SK-N-SH (cell line): ENCODE data around the gene DDX21.

ENCODE experiments used
- EZH2phosphoT487 ChIP-seq: fragments of 200-600 bp; sonication (generic); IDR thresholded peaks from 2 replicates; pipeline ENCODE4 v1.6.1; 2017; ENCODE audit warnings: low read depth, mixed run types, mild to moderate bottlenecking, antibody characterized with exemption, moderate library complexity, borderline replicate concordance
- NFIC ChIP-seq: IDR thresholded peaks from 2 replicates; pipeline ENCODE4 v1.4.0; 2012; ENCODE audit warnings: borderline replicate concordance
- POLR2AphosphoS5 ChIP-seq: IDR thresholded peaks from 2 replicates; pipeline ENCODE4 v1.6.1; 2012; ENCODE audit warnings: low read depth, low read length
- SMC3 ChIP-seq: IDR thresholded peaks from 2 replicates; pipeline ENCODE4 v1.6.1; 2012; ENCODE audit warnings: low read depth, low read length, improper control_type of control experiment
- TCF12 ChIP-seq: IDR thresholded peaks from 2 replicates; pipeline ENCODE4 v1.4.0; 2012
- USF1 ChIP-seq: IDR thresholded peaks from 2 replicates; pipeline ENCODE4 v1.4.0; 2012; ENCODE audit warnings: low read depth, borderline replicate concordance
- TF ChIP-seq, protein P1 (sequence below): fragments of 200-600 bp; sonication (generic); IDR thresholded peaks from 2 replicates; pipeline ENCODE4 v1.6.1; 2017; ENCODE audit warnings: antibody characterized with exemption, mild to moderate bottlenecking, moderate library complexity
- TF ChIP-seq, protein P2 (sequence below): IDR thresholded peaks from 2 replicates; pipeline ENCODE4 v1.6.1; 2012; ENCODE audit warnings: mild to moderate bottlenecking, low read depth, low read length, moderate library complexity

DNA sequence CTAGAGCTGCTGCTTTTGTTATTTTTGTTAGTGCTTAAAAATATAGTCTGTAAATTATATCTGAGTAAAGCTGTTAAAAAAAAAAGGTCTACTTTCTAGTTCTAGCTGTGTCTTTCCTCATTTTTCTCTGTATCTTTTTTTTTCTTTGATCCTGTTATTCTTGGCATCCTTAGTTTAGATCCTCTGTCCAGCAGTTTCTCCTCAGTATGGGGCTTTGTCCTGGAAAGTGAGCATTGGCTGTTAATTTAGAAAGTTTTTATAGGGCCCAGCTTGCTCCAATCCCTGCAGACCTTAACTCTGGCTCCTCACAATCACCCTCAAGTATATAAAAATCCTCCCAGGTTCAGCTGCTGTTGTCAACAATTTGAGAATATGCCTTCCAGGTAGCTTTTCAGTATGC, 31.4 kb upstream of the DDX21 start:
- TF ChIP-seq, protein P1, sequence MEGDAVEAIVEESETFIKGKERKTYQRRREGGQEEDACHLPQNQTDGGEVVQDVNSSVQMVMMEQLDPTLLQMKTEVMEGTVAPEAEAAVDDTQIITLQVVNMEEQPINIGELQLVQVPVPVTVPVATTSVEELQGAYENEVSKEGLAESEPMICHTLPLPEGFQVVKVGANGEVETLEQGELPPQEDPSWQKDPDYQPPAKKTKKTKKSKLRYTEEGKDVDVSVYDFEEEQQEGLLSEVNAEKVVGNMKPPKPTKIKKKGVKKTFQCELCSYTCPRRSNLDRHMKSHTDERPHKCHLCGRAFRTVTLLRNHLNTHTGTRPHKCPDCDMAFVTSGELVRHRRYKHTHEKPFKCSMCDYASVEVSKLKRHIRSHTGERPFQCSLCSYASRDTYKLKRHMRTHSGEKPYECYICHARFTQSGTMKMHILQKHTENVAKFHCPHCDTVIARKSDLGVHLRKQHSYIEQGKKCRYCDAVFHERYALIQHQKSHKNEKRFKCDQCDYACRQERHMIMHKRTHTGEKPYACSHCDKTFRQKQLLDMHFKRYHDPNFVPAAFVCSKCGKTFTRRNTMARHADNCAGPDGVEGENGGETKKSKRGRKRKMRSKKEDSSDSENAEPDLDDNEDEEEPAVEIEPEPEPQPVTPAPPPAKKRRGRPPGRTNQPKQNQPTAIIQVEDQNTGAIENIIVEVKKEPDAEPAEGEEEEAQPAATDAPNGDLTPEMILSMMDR, result no peak
- TF ChIP-seq SMC3 (no peak), POLR2AphosphoS5 (no peak), EZH2phosphoT487 (no peak), USF1 (no peak), NFIC (no peak), TCF12 (no peak)
- TF ChIP-seq, protein P2, sequence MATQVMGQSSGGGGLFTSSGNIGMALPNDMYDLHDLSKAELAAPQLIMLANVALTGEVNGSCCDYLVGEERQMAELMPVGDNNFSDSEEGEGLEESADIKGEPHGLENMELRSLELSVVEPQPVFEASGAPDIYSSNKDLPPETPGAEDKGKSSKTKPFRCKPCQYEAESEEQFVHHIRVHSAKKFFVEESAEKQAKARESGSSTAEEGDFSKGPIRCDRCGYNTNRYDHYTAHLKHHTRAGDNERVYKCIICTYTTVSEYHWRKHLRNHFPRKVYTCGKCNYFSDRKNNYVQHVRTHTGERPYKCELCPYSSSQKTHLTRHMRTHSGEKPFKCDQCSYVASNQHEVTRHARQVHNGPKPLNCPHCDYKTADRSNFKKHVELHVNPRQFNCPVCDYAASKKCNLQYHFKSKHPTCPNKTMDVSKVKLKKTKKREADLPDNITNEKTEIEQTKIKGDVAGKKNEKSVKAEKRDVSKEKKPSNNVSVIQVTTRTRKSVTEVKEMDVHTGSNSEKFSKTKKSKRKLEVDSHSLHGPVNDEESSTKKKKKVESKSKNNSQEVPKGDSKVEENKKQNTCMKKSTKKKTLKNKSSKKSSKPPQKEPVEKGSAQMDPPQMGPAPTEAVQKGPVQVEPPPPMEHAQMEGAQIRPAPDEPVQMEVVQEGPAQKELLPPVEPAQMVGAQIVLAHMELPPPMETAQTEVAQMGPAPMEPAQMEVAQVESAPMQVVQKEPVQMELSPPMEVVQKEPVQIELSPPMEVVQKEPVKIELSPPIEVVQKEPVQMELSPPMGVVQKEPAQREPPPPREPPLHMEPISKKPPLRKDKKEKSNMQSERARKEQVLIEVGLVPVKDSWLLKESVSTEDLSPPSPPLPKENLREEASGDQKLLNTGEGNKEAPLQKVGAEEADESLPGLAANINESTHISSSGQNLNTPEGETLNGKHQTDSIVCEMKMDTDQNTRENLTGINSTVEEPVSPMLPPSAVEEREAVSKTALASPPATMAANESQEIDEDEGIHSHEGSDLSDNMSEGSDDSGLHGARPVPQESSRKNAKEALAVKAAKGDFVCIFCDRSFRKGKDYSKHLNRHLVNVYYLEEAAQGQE, result no peak
